ENCODE measurements around the gene WDR18.

Gene WDR18, protein sequence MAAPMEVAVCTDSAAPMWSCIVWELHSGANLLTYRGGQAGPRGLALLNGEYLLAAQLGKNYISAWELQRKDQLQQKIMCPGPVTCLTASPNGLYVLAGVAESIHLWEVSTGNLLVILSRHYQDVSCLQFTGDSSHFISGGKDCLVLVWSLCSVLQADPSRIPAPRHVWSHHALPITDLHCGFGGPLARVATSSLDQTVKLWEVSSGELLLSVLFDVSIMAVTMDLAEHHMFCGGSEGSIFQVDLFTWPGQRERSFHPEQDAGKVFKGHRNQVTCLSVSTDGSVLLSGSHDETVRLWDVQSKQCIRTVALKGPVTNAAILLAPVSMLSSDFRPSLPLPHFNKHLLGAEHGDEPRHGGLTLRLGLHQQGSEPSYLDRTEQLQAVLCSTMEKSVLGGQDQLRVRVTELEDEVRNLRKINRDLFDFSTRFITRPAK

DNA sequence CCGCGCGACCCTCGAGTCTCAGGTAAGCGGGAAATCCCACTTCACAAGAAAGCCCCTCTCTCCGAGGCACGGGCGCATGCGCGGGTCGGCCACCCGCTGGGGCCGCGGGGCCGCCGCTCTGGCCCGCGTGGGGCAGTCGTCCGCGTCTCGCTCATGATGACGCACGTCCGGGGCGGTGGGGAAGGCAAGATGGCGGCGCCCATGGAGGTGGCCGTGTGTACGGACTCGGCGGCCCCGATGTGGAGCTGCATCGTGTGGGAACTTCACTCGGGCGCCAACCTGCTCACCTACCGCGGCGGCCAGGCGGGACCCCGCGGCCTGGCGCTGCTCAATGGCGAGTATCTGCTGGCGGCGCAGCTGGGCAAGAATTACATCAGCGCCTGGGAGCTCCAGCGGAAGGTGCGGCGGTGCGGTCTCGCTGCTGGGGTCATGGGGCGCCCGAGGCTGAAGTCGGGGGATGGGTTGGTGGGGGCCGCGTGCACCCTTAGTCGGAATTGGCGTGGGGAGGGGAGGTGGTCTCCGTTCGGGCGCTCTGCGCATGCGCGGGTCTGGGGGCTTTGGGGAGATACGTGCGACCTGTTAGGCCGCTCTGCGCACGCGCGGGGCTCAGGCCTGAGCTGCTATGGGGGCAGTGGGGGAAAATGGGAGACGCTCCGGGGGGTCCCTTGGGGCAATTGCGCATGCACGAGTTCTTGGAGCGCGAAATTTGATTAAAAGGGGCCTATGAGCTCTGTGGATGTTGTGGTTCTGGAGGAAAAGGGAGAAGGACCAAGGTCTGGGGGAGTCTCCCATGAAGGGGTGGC, at the start of gene WDR18:
Gene WDR18 (plus strand): TSS at position 181 of the 803 bp plus-strand sequence. CDS start 9 bp downstream, at position 190.
- DNase-seq = peak; percentile 91 to 95

DNA sequence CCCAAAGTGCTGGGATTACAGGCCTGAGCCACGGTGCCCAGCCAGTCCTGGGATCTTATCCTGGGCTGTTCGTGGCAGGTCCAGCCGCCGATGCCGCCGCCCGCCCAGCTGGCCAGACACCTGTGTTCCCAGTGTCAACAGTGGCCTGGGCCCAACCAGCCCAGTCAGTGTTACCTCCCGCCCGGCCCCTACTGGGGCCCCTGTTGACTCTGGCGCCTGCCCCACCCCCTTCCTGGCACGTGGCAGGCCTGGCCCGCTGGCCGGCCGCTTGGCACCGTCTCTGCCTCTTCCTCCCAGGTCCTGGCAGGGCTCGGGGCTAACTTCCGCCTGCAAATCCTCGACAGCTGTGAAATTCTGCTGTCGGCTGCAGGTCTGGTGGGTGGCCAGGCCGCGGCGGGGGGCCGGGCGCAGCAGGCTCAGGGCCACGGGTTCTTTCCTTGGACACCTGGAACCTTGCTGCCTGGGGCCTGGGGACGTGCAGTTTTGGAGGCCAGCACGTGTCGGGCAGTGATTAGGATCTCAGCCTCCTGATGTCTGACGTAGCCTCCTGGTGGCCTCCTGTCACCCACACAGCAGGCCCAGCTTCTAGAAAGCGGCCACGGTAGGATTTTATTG, 49.2 kb upstream of the WDR18 start:
- no peak for DNase-seq

DNA sequence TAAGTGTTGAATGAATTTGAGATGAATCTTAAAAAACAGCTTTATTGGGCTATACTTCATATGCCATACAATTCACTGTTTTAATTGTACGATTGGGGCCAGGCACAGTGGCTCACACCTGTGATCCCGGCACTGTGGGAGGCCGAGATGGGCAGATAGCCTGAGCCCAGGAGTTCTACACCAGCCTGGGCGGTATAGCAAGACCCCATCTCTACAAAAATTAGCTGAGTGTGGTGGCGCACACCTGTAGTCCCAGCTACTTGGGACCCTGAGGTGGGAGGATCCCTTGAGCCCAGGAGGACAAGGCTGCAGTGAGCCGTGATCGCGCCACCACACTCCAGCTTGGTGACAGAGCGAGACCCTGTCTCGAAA, 48.0 kb upstream of the WDR18 start:
- no peak for DNase-seq

- DNase-seq = peak in 1 of 2 donors; percentile 33
Observed at GRCh38 chr19:937259-937694, 46.9 kb upstream of the WDR18 start.

GRCh38 chr19:938233-938923, 45.8 kb upstream of the WDR18 start:
- DNase-seq = no peak

DNA sequence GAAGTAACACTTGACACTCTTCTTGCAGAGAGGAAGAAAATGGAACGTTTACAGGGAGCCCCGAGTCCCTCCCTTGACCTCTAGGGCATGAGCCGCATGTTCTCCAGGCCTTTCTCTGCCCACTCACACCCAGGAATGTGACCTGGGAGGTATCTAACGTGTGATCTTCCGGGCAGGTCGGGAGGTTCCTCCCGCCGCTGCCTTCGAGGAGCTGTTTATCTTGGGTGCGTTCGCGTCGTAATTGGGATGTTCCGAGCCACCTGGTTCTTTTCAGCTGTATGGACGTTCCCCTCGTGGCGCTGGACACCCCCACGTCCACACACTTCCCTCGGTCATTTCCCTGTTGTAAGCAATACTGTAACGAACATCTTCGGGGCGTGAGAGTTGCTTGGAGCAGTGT, 44.7 kb upstream of the WDR18 start:
- DNase-seq = no peak

GRCh38 chr19:939922-940321, 44.2 kb upstream of the WDR18 start:
- DNase-seq = no peak

- peak; percentile 69 to 72 for DNase-seq
Observed at GRCh38 chr19:940591-941291, 43.4 kb upstream of the WDR18 start.

GRCh38 chr19:941292-942132, 42.6 kb upstream of the WDR18 start:
- DNase-seq = peak in 1 of 2 donors; percentile 19

- no peak for DNase-seq
Observed at GRCh38 chr19:942133-942645, 42.0 kb upstream of the WDR18 start.

- no peak for DNase-seq
Observed at GRCh38 chr19:943551-944170, 40.5 kb upstream of the WDR18 start.

GRCh38 chr19:944171-944567, 40.0 kb upstream of the WDR18 start:
- no peak for DNase-seq

DNA sequence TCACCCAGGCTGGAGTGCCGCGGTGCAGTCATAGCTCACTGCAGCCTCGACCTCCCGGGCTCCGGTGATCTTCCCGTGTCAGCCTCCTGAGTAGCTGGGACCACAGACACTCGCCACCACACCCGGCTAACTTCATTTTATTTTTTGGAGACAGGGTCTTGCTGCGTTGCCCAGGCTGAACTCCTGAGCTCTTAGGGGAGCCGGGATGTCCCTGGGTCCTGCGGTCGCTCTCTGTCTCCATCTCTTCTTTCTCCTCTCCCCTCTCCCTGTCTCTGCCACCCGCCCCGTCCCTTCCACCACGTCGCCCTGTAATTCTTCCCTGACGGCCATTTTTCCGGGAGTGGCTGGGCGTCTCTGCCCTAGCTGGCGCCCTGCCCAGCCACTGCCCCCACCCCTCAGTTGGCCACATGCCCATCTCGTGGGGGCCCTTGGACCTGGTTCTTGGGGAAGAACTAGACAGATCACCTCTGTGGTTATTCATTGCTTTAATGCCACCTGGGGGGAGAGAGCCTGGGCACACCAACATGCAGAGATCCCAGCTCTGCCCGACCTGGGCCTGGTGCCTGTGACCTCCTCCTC, 39.4 kb upstream of the WDR18 start:
- DNase-seq = no peak

DNA sequence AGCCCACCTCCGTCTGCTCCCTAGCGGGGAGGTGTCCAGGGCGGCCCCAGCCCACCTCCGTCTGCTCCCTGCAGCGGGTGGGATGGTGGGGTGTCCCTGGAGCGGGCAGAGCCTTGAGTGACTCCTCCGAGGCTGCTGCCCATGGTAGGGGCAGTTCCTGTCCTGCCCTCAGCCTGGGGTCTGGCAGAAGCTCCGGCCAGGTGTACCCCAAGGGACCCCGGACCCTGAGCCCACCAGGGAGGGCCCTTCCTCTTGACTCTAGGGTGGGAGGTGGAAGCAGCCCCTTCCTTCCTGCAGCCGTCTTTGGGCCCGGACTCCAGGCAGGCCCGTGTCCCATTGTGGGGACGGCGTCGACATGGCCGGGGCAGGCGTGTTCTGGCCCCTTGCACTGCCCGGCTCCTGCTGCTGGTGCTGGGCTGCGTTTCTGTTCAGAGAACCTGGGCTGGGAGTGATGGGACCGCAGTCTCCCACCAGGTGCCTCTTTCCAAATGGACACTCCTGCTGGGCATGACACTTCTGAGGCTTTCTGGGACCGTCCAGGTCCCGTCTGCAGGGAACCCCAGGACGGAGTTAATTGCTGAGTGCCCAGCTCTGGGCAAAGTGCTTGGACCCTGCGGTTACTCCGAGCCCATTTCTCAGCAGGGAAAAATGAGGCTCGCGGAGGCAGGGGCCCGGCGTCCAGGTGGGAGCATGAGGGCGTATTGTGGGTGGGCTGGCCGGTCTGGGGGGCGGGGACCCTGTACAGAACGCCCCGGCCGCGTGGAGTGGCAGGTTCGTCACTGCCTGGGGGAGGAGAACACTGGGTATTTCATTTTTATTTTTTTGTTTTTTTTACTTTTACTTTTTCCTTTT, 38.5 kb upstream of the WDR18 start:
- no peak for DNase-seq

- no peak for DNase-seq
Observed at GRCh38 chr19:947090-947706, 36.9 kb upstream of the WDR18 start.

- no peak for DNase-seq
Observed at GRCh38 chr19:947707-948539, 36.2 kb upstream of the WDR18 start.

DNA sequence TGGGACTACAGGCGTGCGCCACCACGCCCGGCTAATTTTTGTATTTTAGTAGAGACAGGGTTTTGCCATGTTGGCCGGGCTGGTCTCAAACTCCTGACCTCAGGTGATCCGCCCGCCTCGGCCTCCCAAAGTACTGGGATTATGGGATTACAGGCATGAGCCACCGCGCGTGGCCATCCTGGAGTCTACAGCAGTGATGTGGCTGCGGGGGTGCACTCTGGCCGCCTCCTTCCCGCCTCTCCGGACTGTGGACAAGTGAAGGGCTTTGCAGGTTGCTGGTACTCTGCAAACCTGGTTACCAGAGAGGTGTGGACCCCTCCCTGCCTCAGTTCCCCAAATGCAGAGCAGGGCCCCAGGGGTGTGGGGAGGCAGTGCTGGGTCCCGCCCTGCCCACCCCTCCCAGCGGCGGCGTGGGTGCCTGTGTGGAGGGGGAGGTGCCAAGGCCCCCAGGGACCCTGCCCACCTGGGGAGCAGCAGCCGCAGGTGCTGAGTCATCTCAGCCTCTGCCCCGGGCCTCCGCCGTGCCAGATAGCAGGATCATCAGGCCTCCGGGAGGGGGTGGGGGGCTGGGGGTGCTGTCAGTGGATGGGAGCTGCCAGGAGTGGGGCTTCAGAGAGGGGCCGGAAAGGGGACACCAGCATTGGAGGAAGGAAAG, 35.2 kb upstream of the WDR18 start:
- no peak for DNase-seq

All from stimulated activated CD4-positive, alpha-beta T cell treated with anti-CD3 and anti-CD28 coated beads, Interleukin-2, amount 100 ng/mL, for 24 hours (primary cell).